HG02852 (cell line): ENCODE results near the gene ADGRL2.

ENCODE experiments used
- ATAC-seq: cut with Tn5 transposase; IDR thresholded peaks from one replicate; pipeline ENCODE4 v1.9.1; 2021; ENCODE audit warnings: mild to moderate bottlenecking, moderate library complexity; ENCODE audit not compliant: unreplicated experiment

ADGRL2 gene

GRCh38 chr1:81974883-81975555 is 174.3 kb downstream of the ADGRL2 start:
- no peak for ATAC-seq

- ATAC-seq = no peak
These were observed 175.8 kb downstream of the ADGRL2 start for GRCh38 chr1:81976539-81976938.

DNA sequence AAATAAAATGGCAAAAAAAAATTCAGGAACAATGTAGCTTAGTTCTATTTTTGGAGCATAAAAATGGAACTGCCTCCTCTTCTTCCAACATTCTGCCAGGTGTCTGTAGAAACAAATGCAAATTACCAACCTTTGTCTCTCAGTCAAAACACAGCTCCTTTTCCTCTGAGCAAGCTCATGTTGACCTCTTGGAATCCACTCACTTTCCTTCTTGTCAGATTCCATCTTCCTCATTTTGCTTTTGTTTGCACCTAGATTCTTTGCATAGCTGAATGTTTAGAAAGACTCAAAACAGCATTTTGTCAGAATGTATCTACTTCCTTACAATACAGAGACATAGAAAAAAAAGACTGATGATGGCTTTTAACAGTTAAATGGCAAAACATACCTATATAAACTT is 178.2 kb downstream of the ADGRL2 start:
- no peak for ATAC-seq

DNA sequence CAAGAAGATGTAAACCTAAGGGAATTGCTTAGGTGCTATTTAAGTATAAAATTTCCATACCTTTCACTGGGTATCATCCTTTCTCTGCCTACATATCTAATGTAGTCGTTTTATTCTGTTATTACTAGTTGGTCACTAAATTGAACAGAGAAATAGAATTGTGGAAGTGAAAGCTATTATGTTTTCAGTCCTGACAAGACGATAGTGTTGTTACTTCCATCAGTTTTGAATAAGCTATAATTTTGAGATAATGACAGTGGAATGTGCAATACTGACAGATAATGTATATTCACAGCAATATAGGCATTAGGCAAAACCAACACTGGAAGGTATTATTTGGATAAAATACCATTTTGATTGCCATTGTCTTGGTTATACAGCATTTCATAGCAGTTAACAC is 181.8 kb downstream of the ADGRL2 start:
- no peak for ATAC-seq

GRCh38 chr1:81989524-81989923 is 188.8 kb downstream of the ADGRL2 start:
- ATAC-seq = no peak

DNA sequence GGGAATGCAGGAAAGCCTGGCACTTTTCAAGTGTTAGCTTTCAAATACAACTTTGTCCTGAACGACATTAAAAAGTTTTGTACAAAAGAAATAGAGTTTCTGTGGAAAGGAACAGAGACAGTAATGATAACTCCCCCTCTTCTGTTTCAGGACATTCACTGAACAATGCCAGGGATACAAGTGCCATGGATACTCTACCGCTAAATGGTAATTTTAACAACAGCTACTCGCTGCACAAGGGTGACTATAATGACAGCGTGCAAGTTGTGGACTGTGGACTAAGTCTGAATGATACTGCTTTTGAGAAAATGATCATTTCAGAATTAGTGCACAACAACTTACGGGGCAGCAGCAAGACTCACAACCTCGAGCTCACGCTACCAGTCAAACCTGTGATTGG is 189.5 kb downstream of the ADGRL2 start:
- ATAC-seq = no peak

DNA sequence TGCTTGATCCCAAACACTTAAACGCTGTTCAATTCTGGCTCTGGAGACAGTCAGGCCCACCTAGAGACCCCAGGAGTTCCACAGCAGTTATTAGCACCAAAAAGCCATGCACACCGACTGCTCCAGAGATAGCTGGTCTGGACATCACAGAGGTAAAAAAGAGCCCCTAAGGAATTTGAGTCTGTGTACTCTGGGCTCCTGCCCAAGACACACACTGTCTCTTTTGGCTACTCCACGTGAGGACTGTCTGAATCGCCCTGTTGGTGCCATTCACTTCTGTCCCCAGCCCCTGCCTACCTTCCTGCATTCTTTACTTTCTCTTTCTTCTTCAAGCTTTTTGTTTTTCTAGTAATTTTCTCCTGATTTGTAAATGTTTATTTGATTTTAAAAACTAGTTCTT is 197.4 kb downstream of the ADGRL2 start:
- no peak for ATAC-seq

DNA sequence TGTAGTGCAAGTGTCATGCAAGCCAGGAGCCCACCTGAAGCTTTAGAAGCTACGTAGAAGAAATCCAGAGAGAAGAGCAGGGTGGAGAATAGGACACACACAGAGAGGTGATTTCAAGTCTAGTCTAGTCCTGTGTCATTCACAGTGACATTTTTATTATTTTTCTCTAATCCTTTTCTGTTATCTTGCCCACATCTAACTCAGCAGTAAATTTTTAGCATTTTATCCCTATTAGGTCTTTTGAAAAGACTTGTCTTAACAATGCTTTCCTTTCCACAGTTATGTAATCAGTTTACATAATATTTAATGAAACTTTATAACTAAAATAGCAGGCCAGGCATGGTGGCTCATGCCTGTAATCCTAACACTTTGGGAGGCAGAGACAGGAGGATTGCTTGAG is 198.6 kb downstream of the ADGRL2 start:
- ATAC-seq = no peak

- no peak for ATAC-seq
These were observed 199.5 kb downstream of the ADGRL2 start for GRCh38 chr1:82000221-82000620.

DNA sequence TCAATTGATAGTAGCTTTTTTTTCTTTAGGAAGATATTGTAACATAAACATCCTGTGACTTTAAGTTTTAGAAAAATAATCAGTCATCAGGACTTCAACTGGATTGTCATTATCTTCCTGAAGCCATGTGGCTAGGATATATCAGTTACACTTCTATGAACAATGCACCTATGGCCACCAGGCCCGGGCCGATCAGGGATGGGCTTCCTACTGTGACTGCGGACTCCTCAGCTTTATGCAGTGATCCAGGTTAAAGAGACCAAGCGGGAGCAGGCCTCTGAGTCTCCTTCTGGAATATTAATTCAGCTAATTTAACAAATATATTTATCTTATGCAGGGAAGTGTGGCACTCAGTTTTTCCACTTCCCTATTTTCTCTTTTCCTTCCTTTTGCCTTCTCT is 200.6 kb downstream of the ADGRL2 start:
- no peak for ATAC-seq

DNA sequence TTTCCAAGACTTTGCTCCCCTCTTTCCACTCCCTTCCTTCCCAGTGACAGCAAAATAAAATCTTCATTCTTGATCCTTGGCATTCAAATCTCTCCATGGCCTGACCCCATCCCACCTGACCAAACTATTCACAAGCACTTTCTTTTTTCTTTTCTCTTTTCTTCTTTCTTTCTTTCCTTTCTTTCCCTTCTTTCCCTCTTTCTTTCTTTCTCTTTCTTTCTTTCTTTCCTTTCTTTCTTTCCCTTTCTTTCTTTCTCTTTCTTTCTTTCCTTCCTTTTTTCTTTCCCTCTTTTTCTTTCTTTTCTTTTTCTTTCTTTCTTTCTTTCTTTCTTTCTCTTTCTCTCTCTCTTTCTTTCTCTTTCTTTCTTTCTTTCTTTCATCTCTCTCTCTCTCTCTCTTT is 207.1 kb downstream of the ADGRL2 start:
- no peak for ATAC-seq

DNA sequence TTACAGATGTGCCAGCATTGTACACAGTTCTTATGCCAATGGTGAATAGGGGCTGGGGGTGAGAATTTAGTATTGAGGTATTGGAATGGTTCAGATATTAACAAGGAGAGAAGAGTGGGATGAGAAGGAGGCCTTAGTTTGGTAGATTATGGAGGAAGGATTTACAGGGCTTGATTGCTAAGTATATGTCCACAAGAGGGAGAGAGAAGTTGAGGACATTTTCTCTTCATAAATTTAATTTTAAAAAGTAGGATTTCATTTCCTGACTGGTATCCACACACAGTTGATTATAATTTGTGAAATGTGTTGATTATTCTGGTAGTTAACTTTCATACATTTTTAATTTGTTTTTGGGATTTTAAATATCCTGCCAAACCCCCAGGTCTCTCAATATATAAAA is 213.0 kb downstream of the ADGRL2 start:
- ATAC-seq = no peak

DNA sequence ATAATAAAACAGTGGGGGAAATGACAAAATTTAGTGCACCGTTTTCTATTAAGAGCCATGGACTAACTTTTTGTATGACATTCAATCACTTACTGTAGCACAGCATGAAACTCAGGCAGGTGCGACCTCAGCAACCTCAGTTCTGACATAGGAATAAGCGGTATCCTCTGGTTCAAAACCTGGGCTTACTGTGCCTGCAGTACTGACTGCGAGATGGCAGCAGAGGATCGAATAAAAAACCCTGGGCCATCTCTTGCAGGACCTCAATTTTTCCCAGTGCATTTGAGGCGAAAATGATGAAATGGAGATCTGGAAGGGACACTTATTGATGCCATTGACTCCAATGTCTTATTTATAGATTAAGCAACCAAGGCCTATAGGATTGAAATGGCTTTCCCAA is 214.7 kb downstream of the ADGRL2 start:
- ATAC-seq = no peak

- no peak for ATAC-seq
These were observed 217.6 kb downstream of the ADGRL2 start for GRCh38 chr1:82018319-82018718.

DNA sequence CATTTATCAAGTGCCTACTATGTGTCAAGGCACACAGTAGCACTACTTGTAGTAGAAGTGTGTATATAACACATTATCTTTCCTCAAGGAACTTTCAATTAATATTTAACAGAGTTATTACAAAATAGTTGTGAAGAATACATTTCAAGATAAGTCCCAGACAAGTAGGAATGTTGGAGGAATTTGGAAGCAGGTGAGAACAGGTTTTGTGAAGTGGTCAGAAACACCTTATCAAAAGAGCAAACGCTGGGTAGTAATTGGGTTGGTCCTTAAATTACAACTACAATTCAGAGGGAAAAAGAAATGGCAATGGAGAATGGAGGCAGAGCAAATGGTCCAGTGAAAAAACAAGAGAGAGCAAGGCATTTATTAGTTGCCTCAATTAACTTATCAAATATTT is 218.8 kb downstream of the ADGRL2 start:
- no peak for ATAC-seq

- ATAC-seq = no peak
These were observed 230.1 kb downstream of the ADGRL2 start for GRCh38 chr1:82030830-82031229.

GRCh38 chr1:82032068-82032467 is 231.3 kb downstream of the ADGRL2 start:
- no peak for ATAC-seq

DNA sequence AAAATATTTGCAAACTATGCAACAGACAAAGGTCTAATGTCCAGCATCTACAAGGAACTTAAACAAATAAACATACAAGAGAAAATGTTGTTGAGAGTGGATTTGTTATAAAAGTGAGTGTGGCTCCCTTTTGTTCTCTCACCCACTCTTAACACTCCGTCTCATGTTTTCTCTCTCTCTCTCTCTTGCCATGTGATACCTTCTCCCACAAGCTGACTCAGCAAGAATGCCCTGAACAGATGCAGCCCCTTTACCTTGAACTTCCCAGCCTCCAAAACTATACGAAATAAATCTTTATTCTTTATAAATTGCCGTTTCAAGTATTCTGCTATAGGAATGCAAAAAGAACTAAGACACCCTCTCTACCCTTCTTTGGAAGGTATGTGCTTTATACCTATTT is 234.1 kb downstream of the ADGRL2 start:
- ATAC-seq = no peak
